ENCODE data around the gene EXOSC1.
"Not testable (repeated sequence)": the region's sequence is repeated elsewhere in the genome, so short reads cannot be mapped to it uniquely, and the experiment has no call there.

The EXOSC1 gene

GRCh38 chr10:97479939-97480338 lies 34.1 kb upstream of the EXOSC1 start:
- no peak overlapping the region for H3K27ac ChIP-seq
- H3K27me3 ChIP-seq (ENCODE audit: control insufficient read depth, insufficient read depth, low read length) = no peaks in the 10 kb centered on the region
- no peak overlapping the region for H3K4me2 ChIP-seq (ENCODE audit: low read length)
- no peak overlapping the region for H2AFZ ChIP-seq
- no peaks in the 10 kb centered on the region for H3K4me1 ChIP-seq
- H3K9me3 ChIP-seq (ENCODE audit: control insufficient read depth, low read length) = no peaks in the 10 kb centered on the region
- peaks cover 16% of the 10 kb centered on the region for H3K79me2 ChIP-seq
- TF ChIP-seq, protein P1, sequence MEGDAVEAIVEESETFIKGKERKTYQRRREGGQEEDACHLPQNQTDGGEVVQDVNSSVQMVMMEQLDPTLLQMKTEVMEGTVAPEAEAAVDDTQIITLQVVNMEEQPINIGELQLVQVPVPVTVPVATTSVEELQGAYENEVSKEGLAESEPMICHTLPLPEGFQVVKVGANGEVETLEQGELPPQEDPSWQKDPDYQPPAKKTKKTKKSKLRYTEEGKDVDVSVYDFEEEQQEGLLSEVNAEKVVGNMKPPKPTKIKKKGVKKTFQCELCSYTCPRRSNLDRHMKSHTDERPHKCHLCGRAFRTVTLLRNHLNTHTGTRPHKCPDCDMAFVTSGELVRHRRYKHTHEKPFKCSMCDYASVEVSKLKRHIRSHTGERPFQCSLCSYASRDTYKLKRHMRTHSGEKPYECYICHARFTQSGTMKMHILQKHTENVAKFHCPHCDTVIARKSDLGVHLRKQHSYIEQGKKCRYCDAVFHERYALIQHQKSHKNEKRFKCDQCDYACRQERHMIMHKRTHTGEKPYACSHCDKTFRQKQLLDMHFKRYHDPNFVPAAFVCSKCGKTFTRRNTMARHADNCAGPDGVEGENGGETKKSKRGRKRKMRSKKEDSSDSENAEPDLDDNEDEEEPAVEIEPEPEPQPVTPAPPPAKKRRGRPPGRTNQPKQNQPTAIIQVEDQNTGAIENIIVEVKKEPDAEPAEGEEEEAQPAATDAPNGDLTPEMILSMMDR (IDR thresholded peaks at IDR 0.05) = no peak
- no peak overlapping the region for H3K4me3 ChIP-seq (ENCODE audit: low read depth, low read length)
- no peaks in the 10 kb centered on the region for H3K36me3 ChIP-seq (ENCODE audit: control insufficient read depth, insufficient read depth, low read length)
- no peak overlapping the region for H3K9ac ChIP-seq

DNA sequence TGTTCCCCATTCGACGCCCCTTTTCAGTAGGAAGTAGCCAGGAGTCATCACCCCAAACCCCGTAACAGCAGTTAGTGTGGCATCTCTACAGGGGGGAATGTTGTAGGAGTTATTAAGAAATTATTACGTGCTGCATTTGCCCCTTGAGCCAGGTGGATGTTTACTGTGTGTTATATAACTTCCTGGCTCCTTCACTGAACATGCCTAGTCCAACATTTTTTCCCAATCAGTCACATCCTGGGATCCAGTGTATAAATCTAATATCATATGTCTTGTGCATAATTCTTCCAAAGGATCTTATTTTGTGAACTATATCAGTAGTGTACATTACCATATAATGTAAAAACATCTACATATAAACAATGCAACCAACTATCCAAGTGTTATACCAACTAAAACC lies 33.6 kb upstream of the EXOSC1 start:
- H3K4me1 ChIP-seq; H3K9me3 ChIP-seq (ENCODE audit: control insufficient read depth, low read length); H3K4me2 ChIP-seq (ENCODE audit: low read length); H3K27me3 ChIP-seq (ENCODE audit: control insufficient read depth, insufficient read depth, low read length); H2AFZ ChIP-seq; H3K4me3 ChIP-seq (ENCODE audit: low read depth, low read length); H3K36me3 ChIP-seq (ENCODE audit: control insufficient read depth, insufficient read depth, low read length); H3K9ac ChIP-seq; H3K27ac ChIP-seq: not testable (repeated sequence)
- peaks cover 16% of the 10 kb centered on the region for H3K79me2 ChIP-seq

DNA sequence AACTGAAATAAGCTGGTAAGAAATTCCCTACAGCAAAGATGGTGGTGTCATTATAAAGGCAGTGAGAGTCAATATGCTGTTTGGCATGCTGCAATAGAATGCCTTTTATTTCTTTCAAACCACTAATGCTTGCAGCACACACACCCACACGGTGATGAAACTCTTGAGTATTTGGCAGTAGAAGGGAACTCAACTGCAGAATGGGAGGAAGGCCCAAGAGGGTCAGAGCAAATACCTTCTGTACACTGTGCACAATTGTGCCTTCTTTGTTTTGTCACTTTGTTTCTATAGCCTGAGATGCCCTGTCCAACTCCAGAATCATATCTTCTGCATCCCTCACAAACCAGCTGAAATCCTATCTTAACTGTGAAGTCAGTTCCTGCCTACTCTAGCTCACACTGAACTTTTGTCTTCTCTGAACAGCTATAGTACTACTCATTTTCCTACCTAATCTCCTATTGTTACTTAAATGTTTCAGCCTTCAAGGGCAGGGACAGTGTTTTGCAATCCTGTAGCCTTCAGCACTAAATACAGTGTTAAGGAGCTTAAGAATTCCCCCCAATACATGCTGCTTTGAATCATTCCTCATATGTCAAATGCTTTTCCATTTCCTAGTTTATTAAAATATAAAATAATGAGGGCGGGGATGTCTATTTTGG lies 30.3 kb upstream of the EXOSC1 start:
- TF ChIP-seq, protein P1 (IDR thresholded peaks at IDR 0.05) = no peak
- no peak overlapping the region for H3K4me2 ChIP-seq (ENCODE audit: low read length)
- no peak overlapping the region for H2AFZ ChIP-seq
- H3K27ac ChIP-seq = no peak overlapping the region
- no peak overlapping the region for H3K9ac ChIP-seq
- H3K79me2 ChIP-seq = peaks cover 9% of the 10 kb centered on the region
- H3K36me3 ChIP-seq (ENCODE audit: control insufficient read depth, insufficient read depth, low read length) = no peaks in the 10 kb centered on the region
- no peak overlapping the region for H3K4me3 ChIP-seq (ENCODE audit: low read depth, low read length)
- H3K27me3 ChIP-seq (ENCODE audit: control insufficient read depth, insufficient read depth, low read length) = no peaks in the 10 kb centered on the region
- H3K4me1 ChIP-seq = no peaks in the 10 kb centered on the region
- H3K9me3 ChIP-seq (ENCODE audit: control insufficient read depth, low read length) = no peaks in the 10 kb centered on the region

DNA sequence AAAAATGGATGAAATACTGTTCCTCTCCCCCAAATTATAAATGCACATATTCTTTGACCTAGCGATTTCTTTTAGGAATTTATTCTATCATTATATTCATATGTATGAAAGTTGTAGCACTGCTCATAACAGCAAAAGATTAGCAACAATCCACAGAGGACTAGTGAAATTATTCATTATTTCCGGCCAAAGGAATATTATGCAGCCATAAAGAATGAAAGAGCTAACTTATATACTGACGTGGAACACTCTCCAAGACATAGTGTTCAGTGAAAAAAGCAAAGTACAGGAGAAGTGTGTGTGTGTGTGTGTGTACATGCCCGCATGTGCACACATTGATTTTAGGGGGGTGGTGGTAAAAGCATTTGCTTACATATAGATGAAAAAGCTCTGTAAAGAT lies 29.1 kb upstream of the EXOSC1 start:
- H3K4me1 ChIP-seq = no peaks in the 10 kb centered on the region
- no peaks in the 10 kb centered on the region for H3K9me3 ChIP-seq (ENCODE audit: control insufficient read depth, low read length)
- H3K4me3 ChIP-seq (ENCODE audit: low read depth, low read length) = no peak overlapping the region
- H3K27me3 ChIP-seq (ENCODE audit: control insufficient read depth, insufficient read depth, low read length) = no peaks in the 10 kb centered on the region
- H3K9ac ChIP-seq = no peak overlapping the region
- H3K36me3 ChIP-seq (ENCODE audit: control insufficient read depth, insufficient read depth, low read length) = no peaks in the 10 kb centered on the region
- no peak overlapping the region for H2AFZ ChIP-seq
- H3K4me2 ChIP-seq (ENCODE audit: low read length) = no peak overlapping the region
- no peak overlapping the region for H3K27ac ChIP-seq
- H3K79me2 ChIP-seq = peaks cover 3% of the 10 kb centered on the region
- TF ChIP-seq, protein P1 (IDR thresholded peaks at IDR 0.05) = no peak

DNA sequence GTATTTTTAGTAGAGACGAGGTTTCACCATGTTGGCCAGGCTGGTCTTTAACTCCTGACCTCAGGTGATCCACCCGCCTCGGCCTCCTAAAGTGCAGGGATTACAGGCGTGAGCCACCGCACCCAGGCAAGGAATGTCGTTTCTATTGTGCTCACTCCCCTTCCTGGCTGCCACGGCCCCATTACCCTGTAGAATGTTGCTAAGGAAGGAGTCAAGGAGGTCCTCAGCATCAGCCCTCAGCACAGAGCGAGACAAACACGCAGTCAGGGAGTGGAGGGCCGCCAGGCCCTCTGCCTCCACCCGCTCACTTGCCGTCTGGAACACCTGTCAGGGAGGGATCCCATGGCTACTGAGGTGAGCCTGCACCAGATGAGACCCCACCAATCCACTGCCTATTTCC lies 23.0 kb upstream of the EXOSC1 start:
- H3K36me3 ChIP-seq (ENCODE audit: control insufficient read depth, insufficient read depth, low read length); H3K27ac ChIP-seq; H3K4me1 ChIP-seq; H3K4me3 ChIP-seq (ENCODE audit: low read depth, low read length); H3K79me2 ChIP-seq; H3K27me3 ChIP-seq (ENCODE audit: control insufficient read depth, insufficient read depth, low read length); H3K9ac ChIP-seq; H3K9me3 ChIP-seq (ENCODE audit: control insufficient read depth, low read length); H3K4me2 ChIP-seq (ENCODE audit: low read length); H2AFZ ChIP-seq: not testable (repeated sequence)

DNA sequence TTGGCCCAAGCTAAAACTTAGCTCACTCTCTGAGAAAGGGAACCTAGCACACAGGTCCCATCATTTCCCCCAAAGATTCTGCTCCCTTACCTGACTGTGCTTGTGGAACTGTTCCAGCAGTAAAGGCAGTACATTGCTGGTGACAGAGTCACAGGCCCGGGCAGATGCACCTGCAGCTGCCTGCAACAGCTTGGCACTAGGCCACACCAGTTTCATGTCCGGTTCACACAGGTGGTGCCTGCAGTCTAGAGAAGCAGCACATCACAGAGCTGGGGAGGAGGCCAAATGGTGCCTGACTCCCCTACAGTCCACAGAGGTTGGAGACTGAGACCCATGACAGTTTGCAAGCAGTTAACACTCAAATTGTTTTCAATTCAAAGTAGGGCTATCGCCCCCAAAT lies 22.4 kb upstream of the EXOSC1 start:
- Histone ChIP-seq H3K9me3 (ENCODE audit: control insufficient read depth, low read length) (no peaks in the 10 kb centered on the region), H3K4me2 (ENCODE audit: low read length) (no peak overlapping the region), H3K27ac (no peak overlapping the region), H3K79me2 (no peaks in the 10 kb centered on the region), H2AFZ (no peak overlapping the region), H3K27me3 (ENCODE audit: control insufficient read depth, insufficient read depth, low read length) (no peaks in the 10 kb centered on the region), H3K36me3 (ENCODE audit: control insufficient read depth, insufficient read depth, low read length) (no peaks in the 10 kb centered on the region), H3K9ac (no peak overlapping the region), H3K4me3 (ENCODE audit: low read depth, low read length) (no peak overlapping the region), H3K4me1 (no peaks in the 10 kb centered on the region)
- TF ChIP-seq, protein P1 (IDR thresholded peaks at IDR 0.05) = no peak

All from parathyroid adenoma (tissue), 2 donors.